Measurements from ENCODE around the gene MPC1L.

MPC1L gene

GRCh38 chrX:40625294-40625693, 2.1 kb downstream of the MPC1L start:
- no peak overlapping the region for H3K4me3 ChIP-seq (ENCODE audit: insufficient read depth, low read depth, low read length)
- H3K27me3 ChIP-seq (ENCODE audit: control insufficient read depth, insufficient read depth, low read length, poor library complexity, severe bottlenecking), result no peaks in the 10 kb centered on the region
- peaks cover 9% of the 10 kb centered on the region for H3K36me3 ChIP-seq (ENCODE audit: control insufficient read depth, insufficient read depth, low read length)
- H3K27ac ChIP-seq (ENCODE audit: insufficient read depth, low read depth, low read length, poor library complexity, severe bottlenecking), result no peak overlapping the region
- no peaks in the 10 kb centered on the region for H3K9me3 ChIP-seq (ENCODE audit: control insufficient read depth, low read length)
- no peaks in the 10 kb centered on the region for H3K4me1 ChIP-seq (ENCODE audit: control insufficient read depth, insufficient read depth, low read length)
- 94 to 98% methylated on average over 4 of the region's 4 CpGs for WGBS, 2 experiments

DNA sequence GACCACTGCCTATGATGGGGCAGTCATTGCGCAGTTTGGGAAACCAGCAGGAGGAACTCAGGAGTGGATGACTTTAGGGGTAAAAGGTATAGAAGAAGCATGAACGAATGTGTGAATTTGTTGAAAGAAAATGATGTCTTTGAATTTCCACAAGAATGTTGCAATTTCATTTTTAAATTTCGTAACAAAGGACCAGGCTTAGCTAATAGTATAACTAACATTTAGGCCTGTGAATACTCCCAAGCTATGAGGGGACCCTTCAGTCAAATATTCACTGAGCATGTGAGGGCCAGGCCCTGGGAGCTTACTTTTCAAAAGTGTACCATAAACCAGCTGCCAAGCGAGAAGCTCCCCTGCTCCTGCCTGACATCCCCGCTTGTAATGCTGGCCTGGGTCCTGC, 5.3 kb downstream of the MPC1L start:
- H3K27ac ChIP-seq (ENCODE audit: insufficient read depth, low read depth, low read length, poor library complexity, severe bottlenecking), result no peak overlapping the region
- H3K4me3 ChIP-seq (ENCODE audit: insufficient read depth, low read depth, low read length), result no peak overlapping the region
- H3K4me1 ChIP-seq (ENCODE audit: control insufficient read depth, insufficient read depth, low read length), result no peaks in the 10 kb centered on the region
- H3K9me3 ChIP-seq (ENCODE audit: control insufficient read depth, low read length), result no peaks in the 10 kb centered on the region
- 95 to 96% methylated on average over 5 of the region's 5 CpGs for WGBS, 2 experiments
- peaks cover 9% of the 10 kb centered on the region for H3K36me3 ChIP-seq (ENCODE audit: control insufficient read depth, insufficient read depth, low read length)
- H3K27me3 ChIP-seq (ENCODE audit: control insufficient read depth, insufficient read depth, low read length, poor library complexity, severe bottlenecking), result no peaks in the 10 kb centered on the region

DNA sequence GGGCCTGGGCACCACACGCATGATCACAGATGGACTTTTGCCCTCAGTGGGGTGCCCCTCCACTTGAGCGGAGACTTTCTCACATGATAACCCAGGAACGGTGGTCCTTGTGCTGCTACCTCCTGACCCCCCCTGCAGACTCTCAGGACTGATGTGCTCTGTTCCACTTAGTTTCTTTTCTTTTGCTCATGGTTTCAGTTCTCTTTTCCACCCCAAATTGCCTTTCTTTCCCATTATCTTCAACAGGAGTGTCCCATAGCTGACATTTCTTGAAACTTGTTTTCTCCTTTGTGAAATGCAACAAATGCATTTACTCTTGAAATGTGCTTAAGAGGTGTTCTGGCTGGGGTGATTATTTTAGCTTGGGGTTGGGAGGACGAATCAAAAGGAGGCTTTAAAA, 9.0 kb downstream of the MPC1L start:
- peaks cover 9% of the 10 kb centered on the region for H3K36me3 ChIP-seq (ENCODE audit: control insufficient read depth, insufficient read depth, low read length)
- H3K4me3 ChIP-seq (ENCODE audit: insufficient read depth, low read depth, low read length), result no peak overlapping the region
- no peaks in the 10 kb centered on the region for H3K27me3 ChIP-seq (ENCODE audit: control insufficient read depth, insufficient read depth, low read length, poor library complexity, severe bottlenecking)
- H3K9me3 ChIP-seq (ENCODE audit: control insufficient read depth, low read length), result no peaks in the 10 kb centered on the region
- no peaks in the 10 kb centered on the region for H3K4me1 ChIP-seq (ENCODE audit: control insufficient read depth, insufficient read depth, low read length)
- WGBS, 2 experiments, result 95 to 96% methylated on average over 4 of the region's 4 CpGs
- H3K27ac ChIP-seq (ENCODE audit: insufficient read depth, low read depth, low read length, poor library complexity, severe bottlenecking), result no peak overlapping the region

DNA sequence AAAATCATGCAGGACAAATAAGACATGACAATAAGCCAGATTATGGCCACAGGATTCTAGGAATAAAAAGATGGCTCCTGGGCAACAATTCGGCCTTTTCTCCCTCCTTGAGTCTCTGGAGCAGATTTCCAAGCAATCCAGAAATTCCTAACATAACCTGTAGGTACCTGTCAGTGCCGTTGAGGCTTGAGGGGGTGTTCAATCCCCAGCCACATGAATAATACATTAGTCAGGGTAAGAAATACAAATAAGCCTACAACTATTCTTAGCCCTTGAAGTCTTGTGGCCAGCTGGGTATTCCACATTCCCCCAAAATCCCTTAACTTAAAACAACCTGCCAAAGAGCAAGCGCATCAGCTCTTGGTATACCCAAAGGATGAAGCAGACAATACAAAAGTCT, 14.5 kb downstream of the MPC1L start:
- Histone ChIP-seq H3K27ac (ENCODE audit: insufficient read depth, low read depth, low read length, poor library complexity, severe bottlenecking) (no peak overlapping the region), H3K9me3 (ENCODE audit: control insufficient read depth, low read length) (no peaks in the 10 kb centered on the region), H3K4me3 (ENCODE audit: insufficient read depth, low read depth, low read length) (no peak overlapping the region), H3K27me3 (ENCODE audit: control insufficient read depth, insufficient read depth, low read length, poor library complexity, severe bottlenecking) (no peaks in the 10 kb centered on the region), H3K36me3 (ENCODE audit: control insufficient read depth, insufficient read depth, low read length) (no peaks in the 10 kb centered on the region), H3K4me1 (ENCODE audit: control insufficient read depth, insufficient read depth, low read length) (no peaks in the 10 kb centered on the region)
- WGBS, 2 experiments, result 94 to 100% methylated on average over 2 to 3 of the region's 3 CpGs

GRCh38 chrX:40644176-40644575, 20.9 kb downstream of the MPC1L start:
- H3K27ac ChIP-seq (ENCODE audit: insufficient read depth, low read depth, low read length, poor library complexity, severe bottlenecking), result no peak overlapping the region
- 85 to 100% methylated on average over 1 of the region's 5 CpGs for WGBS, 2 experiments

GRCh38 chrX:40644821-40645358, 21.7 kb downstream of the MPC1L start:
- 88 to 91% methylated on average over 4 of the region's 4 CpGs for WGBS, 2 experiments
- Histone ChIP-seq H3K4me3 (ENCODE audit: insufficient read depth, low read depth, low read length) (no peak overlapping the region), H3K27ac (ENCODE audit: insufficient read depth, low read depth, low read length, poor library complexity, severe bottlenecking) (no peak overlapping the region), H3K9me3 (ENCODE audit: control insufficient read depth, low read length) (no peaks in the 10 kb centered on the region), H3K27me3 (ENCODE audit: control insufficient read depth, insufficient read depth, low read length, poor library complexity, severe bottlenecking) (no peaks in the 10 kb centered on the region), H3K36me3 (ENCODE audit: control insufficient read depth, insufficient read depth, low read length) (no peaks in the 10 kb centered on the region), H3K4me1 (ENCODE audit: control insufficient read depth, insufficient read depth, low read length) (no peaks in the 10 kb centered on the region)

More at GRCh38 chrX:40644176-40644575, 20.9 kb downstream of the MPC1L start:
- Histone ChIP-seq H3K27me3 (ENCODE audit: control insufficient read depth, insufficient read depth, low read length, poor library complexity, severe bottlenecking) (no peaks in the 10 kb centered on the region), H3K9me3 (ENCODE audit: control insufficient read depth, low read length) (no peaks in the 10 kb centered on the region), H3K4me1 (ENCODE audit: control insufficient read depth, insufficient read depth, low read length) (no peaks in the 10 kb centered on the region), H3K36me3 (ENCODE audit: control insufficient read depth, insufficient read depth, low read length) (no peaks in the 10 kb centered on the region), H3K4me3 (ENCODE audit: insufficient read depth, low read depth, low read length) (no peak overlapping the region)

- H3K27me3 ChIP-seq (ENCODE audit: control insufficient read depth, insufficient read depth, low read length, poor library complexity, severe bottlenecking), result no peaks in the 10 kb centered on the region
- no peak overlapping the region for H3K27ac ChIP-seq (ENCODE audit: insufficient read depth, low read depth, low read length, poor library complexity, severe bottlenecking)
- H3K9me3 ChIP-seq (ENCODE audit: control insufficient read depth, low read length), result no peaks in the 10 kb centered on the region
- WGBS, 2 experiments, result 5 to 6% methylated on average over 32 to 33 of the region's 33 CpGs
- no peaks in the 10 kb centered on the region for H3K36me3 ChIP-seq (ENCODE audit: control insufficient read depth, insufficient read depth, low read length)
- peak overlapping the region; percentile 71 for H3K4me3 ChIP-seq (ENCODE audit: insufficient read depth, low read depth, low read length)
- H3K4me1 ChIP-seq (ENCODE audit: control insufficient read depth, insufficient read depth, low read length), result no peaks in the 10 kb centered on the region
Measured at GRCh38 chrX:40646489-40647306, 23.5 kb downstream of the MPC1L start.

DNA sequence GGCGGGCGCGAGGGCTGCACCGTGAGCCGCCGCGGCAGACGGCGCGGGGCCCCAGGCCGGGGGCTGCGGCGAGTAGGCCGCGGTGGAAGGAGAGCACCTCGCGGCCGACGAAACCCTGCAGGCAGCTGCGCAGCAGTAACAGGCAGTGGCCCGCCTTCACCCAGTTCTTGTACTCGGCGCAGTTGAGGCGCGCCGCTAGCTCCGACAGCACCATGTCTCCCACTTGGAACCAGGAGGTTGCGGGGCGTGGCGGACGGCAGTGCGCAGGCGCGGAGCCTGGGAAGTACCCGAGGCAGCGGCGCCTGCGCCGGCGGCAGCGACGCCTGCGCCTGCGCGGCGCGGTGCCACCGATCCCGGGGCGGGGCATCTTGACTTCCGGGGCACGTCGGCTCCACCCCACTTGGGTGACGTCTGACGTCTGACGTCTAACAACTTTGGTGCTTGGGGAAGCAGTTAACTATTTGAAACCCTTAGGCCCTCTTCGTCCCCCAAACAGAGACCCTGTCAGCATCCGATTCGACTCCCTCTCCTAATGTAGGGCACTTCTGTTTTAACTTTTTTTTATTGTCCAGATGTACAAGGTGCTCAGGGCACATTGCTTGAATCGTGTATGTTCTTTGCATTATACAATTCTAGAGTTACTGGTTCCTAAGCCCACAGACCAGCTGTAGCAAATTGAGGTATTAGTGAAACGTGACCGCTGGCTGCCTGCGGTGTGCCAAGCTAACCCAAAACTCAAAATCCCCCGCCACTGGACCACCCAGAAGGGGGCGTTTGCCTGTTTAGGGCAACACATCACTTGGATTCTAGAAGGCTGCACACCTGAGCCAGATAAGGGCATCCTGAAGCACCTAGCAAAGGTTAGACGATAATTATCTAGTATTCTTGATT, 24.3 kb downstream of the MPC1L start, which contains the start of gene CXorf38:
TSS of gene CXorf38 (minus strand) at position 255 of the 891 bp plus-strand sequence. CDS start at position 214, 41 bp downstream.
- H3K4me3 ChIP-seq (ENCODE audit: insufficient read depth, low read depth, low read length), result peak within 1 kb of the TSS; percentile 71
- 2 to 3% methylated on average over 66 of the region's 66 CpGs for WGBS, 2 experiments
- no peaks in the 10 kb centered on the region for H3K4me1 ChIP-seq (ENCODE audit: control insufficient read depth, insufficient read depth, low read length)
- H3K27me3 ChIP-seq (ENCODE audit: control insufficient read depth, insufficient read depth, low read length, poor library complexity, severe bottlenecking), result no peaks in the 10 kb centered on the region
- peak within 1 kb of the TSS; percentile 87 for H3K27ac ChIP-seq (ENCODE audit: insufficient read depth, low read depth, low read length, poor library complexity, severe bottlenecking)
- H3K36me3 ChIP-seq (ENCODE audit: control insufficient read depth, insufficient read depth, low read length), result no peaks in the 10 kb centered on the region
- no peaks in the 10 kb centered on the region for H3K9me3 ChIP-seq (ENCODE audit: control insufficient read depth, low read length)

- WGBS, 2 experiments, result 0 to 37% methylated on average over 1 to 2 of the region's 3 CpGs
- Histone ChIP-seq H3K36me3 (ENCODE audit: control insufficient read depth, insufficient read depth, low read length) (no peaks in the 10 kb centered on the region), H3K27ac (ENCODE audit: insufficient read depth, low read depth, low read length, poor library complexity, severe bottlenecking) (no peak overlapping the region), H3K9me3 (ENCODE audit: control insufficient read depth, low read length) (no peaks in the 10 kb centered on the region), H3K4me3 (ENCODE audit: insufficient read depth, low read depth, low read length) (no peak overlapping the region), H3K4me1 (ENCODE audit: control insufficient read depth, insufficient read depth, low read length) (no peaks in the 10 kb centered on the region), H3K27me3 (ENCODE audit: control insufficient read depth, insufficient read depth, low read length, poor library complexity, severe bottlenecking) (no peaks in the 10 kb centered on the region)
Measured at GRCh38 chrX:40651620-40652223, 28.5 kb downstream of the MPC1L start.

All from ectodermal cell (in vitro differentiated cells).